ENCODE data around the gene IL19. TPM values are rescaled to one million over a fixed set of nuclear protein-coding genes. Genes with fewer than 3 reads are reported as not detected.

The IL19 gene
- total and polyA plus RNA-seq, 2 of the 13 experiments (the other 11 are each of a cell fraction or from before 2014, with no cell fraction given) = not detected

GRCh38 chr1:206883160-206883559 lies 112.6 kb downstream of the IL19 start (continued):
- no peak for TF ChIP-seq IRF1 (CRISPR knock-in tag; IDR thresholded peaks at IDR 0.05; ENCODE audit: low read depth)
- no peak for TF ChIP-seq CBX5 (CRISPR knock-in tag; IDR thresholded peaks at IDR 0.05; ENCODE audit: borderline replicate concordance)
- no peak for TF ChIP-seq DRAP1 (CRISPR knock-in tag; IDR thresholded peaks at IDR 0.05)
- TF ChIP-seq ZNF354B (CRISPR knock-in tag; IDR thresholded peaks at IDR 0.05) = no peak
- TF ChIP-seq ZNF205 (CRISPR knock-in tag; IDR thresholded peaks at IDR 0.05) = no peak
- TF ChIP-seq ZMAT3 (CRISPR knock-in tag; conservative IDR thresholded peaks at IDR 0.05) = no peak

- no TSS peak for BruUV-seq (replicated peaks)
Measured at GRCh38 chr1:206883876-206884275, 113.3 kb downstream of the IL19 start.

More at GRCh38 chr1:206883876-206884275, 113.3 kb downstream of the IL19 start:
- Histone ChIP-seq H4K20me1 (ENCODE audit: insufficient read depth, low read length) (no peaks in the 10 kb centered on the region), H3K36me3 (replicated peaks in 1 of 2; ENCODE audit: control insufficient read depth in 1 of 2, insufficient read depth in 2 of 2, low read length in 2 of 2) (no peaks in the 10 kb centered on the region), H3K4me2 (ENCODE audit: low read depth, low read length) (no peak overlapping the region), H3K9ac (ENCODE audit: insufficient read depth, low read depth, low read length) (no peak overlapping the region), H3K27ac (ENCODE audit: extremely low read length, insufficient read depth, low read length) (no peak overlapping the region), H3K27me3 (ENCODE audit: control insufficient read depth in 1 of 2, insufficient read depth in 2 of 2, low read length in 2 of 2) (peaks cover 0 to 4% of the 10 kb centered on the region in 2 experiments; a peak in 3 of 5 replicates), H3K79me2 (ENCODE audit: insufficient read depth, low read length) (no peaks in the 10 kb centered on the region), H3K9me3 (ENCODE audit: low read length) (peaks cover 7% of the 10 kb centered on the region; the same call in 1 of the 2 replicates), H2AFZ (ENCODE audit: low read length) (no peak overlapping the region), H3K4me3 (replicated peaks in 1 of 3; ENCODE audit: insufficient read depth in 1 of 3, low read depth in 2 of 3, low read length in 3 of 3) (no peak overlapping the region), H3K4me1 (ENCODE audit: insufficient read depth, low read length) (no peaks in the 10 kb centered on the region)
- intact Hi-C loops (cut with micrococcal nuclease; ENCODE audit: unreplicated experiment) (no loop called here), in situ Hi-C loops (cut with HindIII; ENCODE audit: extremely low pct_ligation_motif_present, low pct_unique_long_range_greater_than_20kb) (no loop called here)
- ChIA-PET POLR2A (no interaction called here), CTCF (ENCODE audit: low intra/inter-chr PET ratio, low total read pairs) (no interaction called here)
- no peak for FAIRE-seq
- ATAC-seq = no peak
- no peak for DNase-seq (ENCODE audit: low spot score)
- TF ChIP-seq SNAPC4 (CRISPR knock-in tag; IDR thresholded peaks at IDR 0.05) (no peak), NR1H2 (CRISPR knock-in tag; IDR thresholded peaks at IDR 0.05; ENCODE audit: borderline replicate concordance, low read depth) (no peak), ZNF20 (CRISPR knock-in tag; IDR thresholded peaks at IDR 0.05) (no peak), HDAC1 (CRISPR knock-in tag; IDR thresholded peaks at IDR 0.05) (no peak), HIVEP1 (CRISPR knock-in tag; IDR thresholded peaks at IDR 0.05) (no peak), ZNF563 (CRISPR knock-in tag; IDR thresholded peaks at IDR 0.05) (no peak), ZBTB1 (CRISPR knock-in tag; IDR thresholded peaks at IDR 0.05; ENCODE audit: borderline replicate concordance) (no peak), SP2 (CRISPR knock-in tag; IDR thresholded peaks at IDR 0.05) (no peak), LCORL (IDR thresholded peaks at IDR 0.05) (no peak), LCORL (CRISPR knock-in tag; IDR thresholded peaks at IDR 0.05) (no peak)
- 3% methylated on average over 2 of the region's 2 CpGs for WGBS (ENCODE audit: low lambda C conversion rate)
